ENCODE results near the gene UPK3A. TPM values are rescaled to one million over a fixed set of nuclear protein-coding genes. Genes with fewer than 3 reads are reported as not detected.

Gene UPK3A
- total and polyA plus RNA-seq, 2 of the 13 experiments (the other 11 are each of a cell fraction or from before 2014, with no cell fraction given), result 10.5 to 13.8 TPM

GRCh38 chr22:45263463-45264269 lies 21.1 kb upstream of the UPK3A start (continued):
- TF ChIP-seq BHLHE40 (IDR thresholded peaks at IDR 0.05; ENCODE audit: low read length) (peak; percentile 78), ZNF350 (CRISPR knock-in tag; IDR thresholded peaks at IDR 0.05; ENCODE audit: borderline replicate concordance, low read depth) (peak; percentile 72; the same call in 1 of the 2 replicates), ZNF749 (CRISPR knock-in tag; IDR thresholded peaks at IDR 0.05; ENCODE audit: borderline replicate concordance) (peak; percentile 62; the same call in 1 of the 2 replicates), ZNF781 (CRISPR knock-in tag; IDR thresholded peaks at IDR 0.05; ENCODE audit: borderline replicate concordance, not compliant biosample characterization) (peak; percentile 58), TIGD3 (CRISPR knock-in tag; IDR thresholded peaks at IDR 0.05; ENCODE audit: borderline replicate concordance) (no peak), GFI1 (CRISPR knock-in tag; IDR thresholded peaks at IDR 0.05; ENCODE audit: borderline replicate concordance) (0 out of 2 replicates have a peak, but pooled peaks have one; percentile 42), ZSCAN20 (CRISPR knock-in tag; IDR thresholded peaks at IDR 0.05; ENCODE audit: borderline replicate concordance) (no peak), ZNF75D (CRISPR knock-in tag; IDR thresholded peaks at IDR 0.05; ENCODE audit: borderline replicate concordance) (no peak), PHF5A (CRISPR knock-in tag; IDR thresholded peaks at IDR 0.05; ENCODE audit: low read depth, unreplicated experiment) (peak; percentile 69), SMAD1 (CRISPR knock-in tag; IDR thresholded peaks at IDR 0.05; ENCODE audit: borderline replicate concordance, low read depth) (peak; percentile 82; the same call in 1 of the 2 replicates), HIVEP1 (CRISPR knock-in tag; IDR thresholded peaks at IDR 0.05) (0 out of 2 replicates have a peak, but pooled peaks have one; percentile 55), EP300 (IDR thresholded peaks at IDR 0.05; ENCODE audit: low read depth in 2 of 2, low read length in 2 of 2) (0 out of 4 replicates have a peak, but pooled peaks of 1 of the 2 experiments have one; percentile 10), EP300 (CRISPR knock-in tag; IDR thresholded peaks at IDR 0.05; ENCODE audit: borderline replicate concordance) (peak; percentile 18; the same call in 1 of the 2 replicates), RORA (CRISPR knock-in tag; IDR thresholded peaks at IDR 0.05) (no peak), SOX13 (IDR thresholded peaks at IDR 0.05) (no peak), SOX13 (CRISPR knock-in tag; conservative IDR thresholded peaks at IDR 0.05 in 1 of 2, IDR thresholded peaks at IDR 0.05 in 1 of 2) (peak in 1 of 2 experiments; percentile 44; a peak in 1 of 4 replicates), GABPA (IDR thresholded peaks at IDR 0.05; ENCODE audit: low read depth, low read length) (no peak), GABPA (CRISPR knock-in tag; IDR thresholded peaks at IDR 0.05; ENCODE audit: low read depth) (peak; percentile 74), YEATS4 (CRISPR knock-in tag; IDR thresholded peaks at IDR 0.05; ENCODE audit: borderline replicate concordance) (peak; percentile 77; the same call in 1 of the 2 replicates)
- TF ChIP-seq, protein P1, sequence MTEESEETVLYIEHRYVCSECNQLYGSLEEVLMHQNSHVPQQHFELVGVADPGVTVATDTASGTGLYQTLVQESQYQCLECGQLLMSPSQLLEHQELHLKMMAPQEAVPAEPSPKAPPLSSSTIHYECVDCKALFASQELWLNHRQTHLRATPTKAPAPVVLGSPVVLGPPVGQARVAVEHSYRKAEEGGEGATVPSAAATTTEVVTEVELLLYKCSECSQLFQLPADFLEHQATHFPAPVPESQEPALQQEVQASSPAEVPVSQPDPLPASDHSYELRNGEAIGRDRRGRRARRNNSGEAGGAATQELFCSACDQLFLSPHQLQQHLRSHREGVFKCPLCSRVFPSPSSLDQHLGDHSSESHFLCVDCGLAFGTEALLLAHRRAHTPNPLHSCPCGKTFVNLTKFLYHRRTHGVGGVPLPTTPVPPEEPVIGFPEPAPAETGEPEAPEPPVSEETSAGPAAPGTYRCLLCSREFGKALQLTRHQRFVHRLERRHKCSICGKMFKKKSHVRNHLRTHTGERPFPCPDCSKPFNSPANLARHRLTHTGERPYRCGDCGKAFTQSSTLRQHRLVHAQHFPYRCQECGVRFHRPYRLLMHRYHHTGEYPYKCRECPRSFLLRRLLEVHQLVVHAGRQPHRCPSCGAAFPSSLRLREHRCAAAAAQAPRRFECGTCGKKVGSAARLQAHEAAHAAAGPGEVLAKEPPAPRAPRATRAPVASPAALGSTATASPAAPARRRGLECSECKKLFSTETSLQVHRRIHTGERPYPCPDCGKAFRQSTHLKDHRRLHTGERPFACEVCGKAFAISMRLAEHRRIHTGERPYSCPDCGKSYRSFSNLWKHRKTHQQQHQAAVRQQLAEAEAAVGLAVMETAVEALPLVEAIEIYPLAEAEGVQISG (CRISPR knock-in tag; IDR thresholded peaks at IDR 0.05), result peak; percentile 76
- TF ChIP-seq, protein P2, sequence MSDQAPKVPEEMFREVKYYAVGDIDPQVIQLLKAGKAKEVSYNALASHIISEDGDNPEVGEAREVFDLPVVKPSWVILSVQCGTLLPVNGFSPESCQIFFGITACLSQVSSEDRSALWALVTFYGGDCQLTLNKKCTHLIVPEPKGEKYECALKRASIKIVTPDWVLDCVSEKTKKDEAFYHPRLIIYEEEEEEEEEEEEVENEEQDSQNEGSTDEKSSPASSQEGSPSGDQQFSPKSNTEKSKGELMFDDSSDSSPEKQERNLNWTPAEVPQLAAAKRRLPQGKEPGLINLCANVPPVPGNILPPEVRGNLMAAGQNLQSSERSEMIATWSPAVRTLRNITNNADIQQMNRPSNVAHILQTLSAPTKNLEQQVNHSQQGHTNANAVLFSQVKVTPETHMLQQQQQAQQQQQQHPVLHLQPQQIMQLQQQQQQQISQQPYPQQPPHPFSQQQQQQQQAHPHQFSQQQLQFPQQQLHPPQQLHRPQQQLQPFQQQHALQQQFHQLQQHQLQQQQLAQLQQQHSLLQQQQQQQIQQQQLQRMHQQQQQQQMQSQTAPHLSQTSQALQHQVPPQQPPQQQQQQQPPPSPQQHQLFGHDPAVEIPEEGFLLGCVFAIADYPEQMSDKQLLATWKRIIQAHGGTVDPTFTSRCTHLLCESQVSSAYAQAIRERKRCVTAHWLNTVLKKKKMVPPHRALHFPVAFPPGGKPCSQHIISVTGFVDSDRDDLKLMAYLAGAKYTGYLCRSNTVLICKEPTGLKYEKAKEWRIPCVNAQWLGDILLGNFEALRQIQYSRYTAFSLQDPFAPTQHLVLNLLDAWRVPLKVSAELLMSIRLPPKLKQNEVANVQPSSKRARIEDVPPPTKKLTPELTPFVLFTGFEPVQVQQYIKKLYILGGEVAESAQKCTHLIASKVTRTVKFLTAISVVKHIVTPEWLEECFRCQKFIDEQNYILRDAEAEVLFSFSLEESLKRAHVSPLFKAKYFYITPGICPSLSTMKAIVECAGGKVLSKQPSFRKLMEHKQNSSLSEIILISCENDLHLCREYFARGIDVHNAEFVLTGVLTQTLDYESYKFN (CRISPR knock-in tag; conservative IDR thresholded peaks at IDR 0.05), result 0 out of 2 replicates have a peak, but pooled peaks have one; percentile 17
